ENCODE data around the gene GMIP.

GMIP gene

DNA sequence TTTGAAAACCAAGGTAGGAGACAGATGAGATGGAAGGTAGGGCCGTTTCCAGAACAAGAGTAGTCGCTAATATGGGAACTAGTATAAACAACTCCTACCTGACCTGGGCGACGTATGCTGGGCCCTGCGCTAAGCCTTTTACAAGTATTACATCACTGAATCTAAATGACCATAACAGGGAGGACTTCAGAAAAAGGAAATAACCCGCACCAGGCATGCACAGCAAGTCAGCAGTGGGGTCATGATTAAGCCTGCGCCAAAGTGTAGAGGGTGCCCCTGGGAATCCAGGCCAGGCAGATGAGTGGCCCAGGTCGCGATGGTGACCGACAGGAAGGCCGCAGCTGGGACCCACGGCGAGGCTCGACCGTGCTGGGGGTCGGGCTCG lies 19.4 kb upstream of the GMIP start:
- TF ChIP-seq, protein P1, sequence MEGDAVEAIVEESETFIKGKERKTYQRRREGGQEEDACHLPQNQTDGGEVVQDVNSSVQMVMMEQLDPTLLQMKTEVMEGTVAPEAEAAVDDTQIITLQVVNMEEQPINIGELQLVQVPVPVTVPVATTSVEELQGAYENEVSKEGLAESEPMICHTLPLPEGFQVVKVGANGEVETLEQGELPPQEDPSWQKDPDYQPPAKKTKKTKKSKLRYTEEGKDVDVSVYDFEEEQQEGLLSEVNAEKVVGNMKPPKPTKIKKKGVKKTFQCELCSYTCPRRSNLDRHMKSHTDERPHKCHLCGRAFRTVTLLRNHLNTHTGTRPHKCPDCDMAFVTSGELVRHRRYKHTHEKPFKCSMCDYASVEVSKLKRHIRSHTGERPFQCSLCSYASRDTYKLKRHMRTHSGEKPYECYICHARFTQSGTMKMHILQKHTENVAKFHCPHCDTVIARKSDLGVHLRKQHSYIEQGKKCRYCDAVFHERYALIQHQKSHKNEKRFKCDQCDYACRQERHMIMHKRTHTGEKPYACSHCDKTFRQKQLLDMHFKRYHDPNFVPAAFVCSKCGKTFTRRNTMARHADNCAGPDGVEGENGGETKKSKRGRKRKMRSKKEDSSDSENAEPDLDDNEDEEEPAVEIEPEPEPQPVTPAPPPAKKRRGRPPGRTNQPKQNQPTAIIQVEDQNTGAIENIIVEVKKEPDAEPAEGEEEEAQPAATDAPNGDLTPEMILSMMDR (conservative IDR thresholded peaks at IDR 0.05; ENCODE audit: low read length): no peak
- H3K4me3 ChIP-seq (ENCODE audit: low read length): peak overlapping the region; percentile 99
- DNase-seq (ENCODE audit: low read depth): no peak

DNA sequence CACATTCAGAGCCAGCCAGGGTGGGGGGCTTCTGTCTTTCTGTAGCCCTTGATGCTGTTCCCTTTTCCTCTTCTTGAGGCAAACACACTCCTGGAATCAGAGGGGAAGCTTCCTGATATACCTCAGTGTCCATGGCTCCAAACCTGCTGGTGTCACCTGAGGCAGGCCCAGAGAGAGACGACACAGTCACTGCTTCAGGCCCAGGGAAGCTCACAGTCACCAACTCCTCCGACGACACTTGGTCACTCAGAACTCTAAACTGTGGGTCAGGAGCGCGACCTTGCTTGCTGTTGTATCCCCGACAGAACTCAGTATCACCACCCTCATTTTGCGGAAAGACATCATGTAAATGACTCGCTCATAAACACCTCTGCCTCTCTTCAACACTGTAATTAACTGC lies 18.9 kb upstream of the GMIP start:
- DNase-seq (ENCODE audit: low read depth): no peak
- peak overlapping the region; percentile 99 for H3K4me3 ChIP-seq (ENCODE audit: low read length)
- TF ChIP-seq, protein P1 (conservative IDR thresholded peaks at IDR 0.05; ENCODE audit: low read length): no peak

DNA sequence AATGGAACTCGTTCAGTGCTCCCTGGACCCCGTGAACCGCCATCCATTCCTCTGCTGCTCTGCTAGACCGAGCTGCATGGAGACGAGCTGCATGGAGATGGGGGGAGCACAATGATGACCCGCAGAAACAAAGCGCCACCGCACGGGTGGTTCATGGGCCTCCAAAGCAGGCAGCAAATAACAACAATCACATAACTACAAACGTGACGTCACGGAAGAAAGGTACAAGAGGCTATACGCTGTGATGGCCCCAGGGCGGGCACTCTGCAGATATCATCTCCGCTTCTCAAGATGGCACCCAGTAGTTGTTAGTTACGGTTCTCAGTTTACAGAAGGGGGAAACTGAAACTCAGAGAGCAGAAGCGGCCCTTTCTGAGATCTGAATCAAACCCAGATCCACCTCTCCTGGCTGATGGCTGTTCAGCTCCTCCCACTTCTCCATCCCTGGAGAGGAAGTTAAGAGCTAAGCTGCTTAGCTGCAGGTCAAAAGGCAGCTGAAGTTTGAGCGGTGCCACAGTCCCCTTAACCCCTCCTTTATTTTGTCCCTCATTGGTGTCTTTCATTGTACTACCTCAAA lies 18.3 kb upstream of the GMIP start:
- no peak for DNase-seq (ENCODE audit: low read depth)
- H3K4me3 ChIP-seq (ENCODE audit: low read length): peak overlapping the region; percentile 99
- TF ChIP-seq, protein P1 (conservative IDR thresholded peaks at IDR 0.05; ENCODE audit: low read length): no peak

DNA sequence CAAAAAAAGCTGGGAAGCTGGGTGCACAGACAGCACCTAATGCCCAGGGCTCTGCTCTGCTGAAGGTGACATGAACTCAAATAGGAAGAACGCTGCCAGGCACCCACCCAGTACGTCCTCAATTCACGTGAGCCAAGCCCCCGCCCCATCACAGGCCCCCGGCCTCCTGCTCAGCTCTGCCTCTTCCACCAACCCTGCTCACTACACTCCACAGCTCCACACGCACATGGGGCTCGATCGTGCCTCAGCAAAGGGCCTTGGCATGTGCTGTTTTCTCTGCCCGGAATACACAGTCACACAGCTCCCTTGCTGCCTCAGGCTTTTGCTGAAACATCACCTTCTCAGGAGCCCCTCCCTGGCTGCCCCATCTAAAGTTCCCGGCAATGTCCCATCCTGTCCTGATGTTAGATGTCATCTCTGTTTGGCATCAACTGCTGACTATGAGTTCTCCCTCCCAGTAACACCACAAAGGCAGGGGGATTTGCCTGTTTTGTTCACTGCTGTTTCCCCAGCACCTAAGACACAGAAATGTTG lies 17.8 kb upstream of the GMIP start:
- TF ChIP-seq, protein P1 (conservative IDR thresholded peaks at IDR 0.05; ENCODE audit: low read length): no peak
- DNase-seq (ENCODE audit: low read depth): no peak
- H3K4me3 ChIP-seq (ENCODE audit: low read length): no peak overlapping the region; the same call in 1 of the 2 replicates

DNA sequence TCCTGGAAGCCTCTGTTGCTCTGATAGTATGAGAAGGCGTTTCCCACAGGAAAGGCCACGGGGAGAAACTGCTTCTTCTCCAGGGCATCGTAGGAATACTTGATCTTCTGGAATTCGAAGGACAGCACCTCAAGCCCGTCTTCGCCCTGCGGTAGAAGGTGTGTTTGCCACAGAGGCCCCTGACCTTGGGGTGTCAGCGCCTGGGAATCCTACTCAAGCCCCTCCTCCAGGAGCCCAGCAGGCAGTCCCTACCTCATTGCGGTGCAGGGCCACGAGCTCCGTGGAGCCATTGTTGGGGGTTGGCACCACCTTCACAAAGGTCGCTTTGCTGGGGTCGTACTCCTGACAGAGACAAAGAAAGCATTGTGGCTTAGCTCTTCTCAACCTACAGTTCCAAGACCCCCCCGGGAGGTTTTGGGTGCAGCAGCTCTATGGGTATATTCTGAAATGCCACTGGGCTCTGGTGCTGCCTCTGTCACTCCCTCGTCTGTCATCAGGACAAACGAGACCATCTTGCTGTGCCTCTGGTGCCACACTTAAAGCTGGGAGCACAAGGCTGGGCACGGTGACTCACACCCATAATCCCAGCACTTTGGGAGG lies 16.3 kb upstream of the GMIP start:
- no peak for DNase-seq (ENCODE audit: low read depth)
- TF ChIP-seq, protein P1 (conservative IDR thresholded peaks at IDR 0.05; ENCODE audit: low read length): no peak

DNA sequence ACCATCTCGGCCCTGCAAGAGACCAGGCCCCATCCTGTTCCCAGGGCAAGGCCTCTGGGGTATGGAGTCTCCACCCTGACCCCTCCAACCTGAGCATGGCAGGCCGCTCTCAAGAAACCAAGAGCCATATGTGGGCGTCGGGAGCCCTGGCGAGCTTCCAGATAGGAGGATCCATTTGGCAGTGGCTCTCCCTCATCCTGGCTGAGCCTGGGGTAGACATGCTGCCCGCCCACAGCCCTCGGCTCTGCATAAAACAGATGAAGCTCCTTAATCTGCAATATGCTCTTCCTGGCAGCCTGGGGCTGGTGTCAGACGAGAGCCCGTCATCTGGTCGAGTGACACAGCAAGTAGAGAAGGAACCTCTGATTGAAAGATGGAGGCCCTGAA lies 13.9 kb upstream of the GMIP start:
- no peak for DNase-seq (ENCODE audit: low read depth)
- TF ChIP-seq, protein P1 (conservative IDR thresholded peaks at IDR 0.05; ENCODE audit: low read length): no peak
- no peak overlapping the region for H3K4me3 ChIP-seq (ENCODE audit: low read length)

More for the DNA sequence above, 16.3 kb upstream of the GMIP start:
- H3K4me3 ChIP-seq (ENCODE audit: low read length): no peak overlapping the region
